Measurements from ENCODE around the gene PMFBP1.

DNA sequence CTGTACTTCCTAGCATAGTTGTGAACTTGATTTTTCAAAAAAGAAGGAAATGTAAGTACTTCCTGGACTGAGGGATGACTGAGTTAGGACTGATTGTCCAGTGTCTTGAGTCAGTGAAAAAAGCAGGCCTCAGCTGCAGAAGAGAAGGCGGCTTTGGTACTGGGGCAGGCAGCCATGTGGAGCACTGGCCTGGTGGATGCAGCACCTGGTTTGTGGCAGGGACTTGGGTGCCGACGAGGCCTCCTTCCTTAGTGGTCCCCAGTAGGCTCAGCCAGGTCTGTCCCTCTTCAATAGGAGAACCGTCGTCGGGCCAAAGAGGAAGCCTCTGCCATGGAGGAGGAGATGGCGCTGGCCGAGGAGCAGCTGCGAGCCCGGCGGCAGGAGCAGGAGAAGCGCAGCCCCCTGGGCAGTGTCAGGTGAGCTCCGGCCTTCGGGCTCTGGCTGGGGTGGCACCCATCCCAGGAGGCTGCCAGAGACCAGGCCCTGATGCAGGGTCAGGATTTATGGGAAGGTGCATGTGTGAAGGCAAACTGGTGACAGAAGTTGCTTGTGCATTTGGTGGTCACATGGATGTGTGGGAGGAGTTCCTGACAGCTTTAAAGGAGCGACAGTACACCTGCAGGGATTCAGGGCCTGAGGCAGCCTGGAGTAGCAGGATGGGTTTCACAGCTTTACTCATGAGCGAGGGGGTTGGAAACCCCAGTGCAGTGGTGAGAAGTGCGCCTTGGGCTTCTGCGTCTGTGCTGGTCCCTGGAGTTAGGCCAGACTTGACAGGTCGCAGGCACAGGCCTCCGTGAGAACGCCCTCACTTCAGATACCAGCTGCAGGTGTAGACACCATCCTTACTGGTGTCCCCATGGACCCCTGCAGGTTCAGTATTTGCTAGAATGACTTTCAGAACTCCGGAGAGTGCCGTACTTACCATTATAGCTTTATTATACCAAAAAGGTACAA, 61.0 kb downstream of the PMFBP1 start:
- TF ChIP-seq, protein P1, sequence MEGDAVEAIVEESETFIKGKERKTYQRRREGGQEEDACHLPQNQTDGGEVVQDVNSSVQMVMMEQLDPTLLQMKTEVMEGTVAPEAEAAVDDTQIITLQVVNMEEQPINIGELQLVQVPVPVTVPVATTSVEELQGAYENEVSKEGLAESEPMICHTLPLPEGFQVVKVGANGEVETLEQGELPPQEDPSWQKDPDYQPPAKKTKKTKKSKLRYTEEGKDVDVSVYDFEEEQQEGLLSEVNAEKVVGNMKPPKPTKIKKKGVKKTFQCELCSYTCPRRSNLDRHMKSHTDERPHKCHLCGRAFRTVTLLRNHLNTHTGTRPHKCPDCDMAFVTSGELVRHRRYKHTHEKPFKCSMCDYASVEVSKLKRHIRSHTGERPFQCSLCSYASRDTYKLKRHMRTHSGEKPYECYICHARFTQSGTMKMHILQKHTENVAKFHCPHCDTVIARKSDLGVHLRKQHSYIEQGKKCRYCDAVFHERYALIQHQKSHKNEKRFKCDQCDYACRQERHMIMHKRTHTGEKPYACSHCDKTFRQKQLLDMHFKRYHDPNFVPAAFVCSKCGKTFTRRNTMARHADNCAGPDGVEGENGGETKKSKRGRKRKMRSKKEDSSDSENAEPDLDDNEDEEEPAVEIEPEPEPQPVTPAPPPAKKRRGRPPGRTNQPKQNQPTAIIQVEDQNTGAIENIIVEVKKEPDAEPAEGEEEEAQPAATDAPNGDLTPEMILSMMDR (IDR thresholded peaks at IDR 0.05; ENCODE audit: low read depth, low read length) = no peak
- TF ChIP-seq MYC (IDR thresholded peaks at IDR 0.05; ENCODE audit: low read depth, low read length) (no peak), POLR2A (IDR thresholded peaks at IDR 0.05; ENCODE audit: extremely low read depth, insufficient read length) (no peak)
